ENCODE results near the gene EVA1C. TPM values are rescaled to one million over a fixed set of nuclear protein-coding genes. Genes with fewer than 3 reads are reported as not detected.

EVA1C gene
- total and polyA plus RNA-seq, 3 donors from 2014 or later: 28.4 to 47.0 (median 44.2) TPM

- WGBS, 2 donors: 85 to 88% methylated on average over 10 to 11 of the region's 12 CpGs
- Histone ChIP-seq H3K27ac (peak overlapping the region in 1 of 2 donors; percentile 56), H3K4me3 (no peak overlapping the region), H3K36me3 (ENCODE audit: low read depth, missing control alignments) (no peaks in the 10 kb centered on the region), H3K27me3 (no peaks in the 10 kb centered on the region), H3K9me3 (no peaks in the 10 kb centered on the region), H3K4me1 (no peaks in the 10 kb centered on the region)
- TF ChIP-seq POLR2A (IDR thresholded peaks at IDR 0.05): no peak
- TF ChIP-seq CTCF (IDR thresholded peaks at IDR 0.05): no peak
- DNase-seq: no peak
- intact Hi-C loops (cut with DNase I; ENCODE audit: low total_unique reads): no loop called here
Measured at GRCh38 chr21:32519945-32520874, 107.7 kb downstream of the EVA1C start.

GRCh38 chr21:32520875-32521735, 108.6 kb downstream of the EVA1C start:
- H3K9me3 ChIP-seq: no peaks in the 10 kb centered on the region
- peak; percentile 85 for DNase-seq
- no peaks in the 10 kb centered on the region for H3K36me3 ChIP-seq (ENCODE audit: low read depth, missing control alignments)
- intact Hi-C loops (cut with DNase I; ENCODE audit: low total_unique reads): no loop called here
- no peak for TF ChIP-seq POLR2A (IDR thresholded peaks at IDR 0.05)
- no peak for TF ChIP-seq CTCF (IDR thresholded peaks at IDR 0.05)
- no peak overlapping the region for H3K4me3 ChIP-seq
- H3K27ac ChIP-seq: peak overlapping the region in 1 of 2 donors; percentile 56
- no peaks in the 10 kb centered on the region for H3K27me3 ChIP-seq
- WGBS, 2 donors: 38 to 52% methylated on average over 14 of the region's 14 CpGs
- H3K4me1 ChIP-seq: no peaks in the 10 kb centered on the region

DNA sequence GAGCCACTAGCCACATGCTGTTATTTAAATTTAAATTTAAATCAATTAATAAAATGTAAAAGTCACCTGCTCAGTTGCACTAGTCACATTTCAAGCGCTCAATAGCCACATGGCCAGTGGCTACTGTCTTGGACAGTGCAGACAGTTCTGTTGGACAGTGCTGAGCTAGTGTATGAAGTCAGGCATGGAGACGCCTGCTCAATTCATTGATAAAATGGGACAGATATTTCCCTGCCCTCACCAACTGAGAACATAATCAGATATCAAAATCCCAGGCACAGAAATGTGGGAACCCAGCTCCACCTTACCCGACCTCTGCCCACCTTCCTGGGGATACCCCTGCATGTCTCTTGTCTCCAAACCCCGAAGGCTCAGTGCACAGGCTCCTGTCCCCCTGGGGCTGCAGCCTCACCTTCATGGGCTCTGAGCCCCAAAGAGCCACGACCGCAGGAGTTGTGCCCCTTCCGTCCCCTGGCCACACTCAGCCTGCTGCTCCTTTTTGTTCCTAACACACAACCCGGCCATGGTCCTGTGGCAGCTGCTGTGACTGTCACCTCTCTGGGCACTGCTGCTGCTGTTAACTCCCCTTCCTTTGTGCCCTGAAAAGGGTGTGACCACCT, 109.3 kb downstream of the EVA1C start:
- intact Hi-C loops (cut with DNase I; ENCODE audit: low total_unique reads): no loop called here
- Histone ChIP-seq H3K4me3 (no peak overlapping the region), H3K27ac (no peak overlapping the region)

GRCh38 chr21:32523463-32523862, 111.0 kb downstream of the EVA1C start:
- H3K4me3 ChIP-seq: no peak overlapping the region
- H3K36me3 ChIP-seq (ENCODE audit: low read depth, missing control alignments): no peaks in the 10 kb centered on the region
- intact Hi-C loops (cut with DNase I; ENCODE audit: low total_unique reads): no loop called here
- no peak overlapping the region for H3K27ac ChIP-seq
- DNase-seq: no peak
- H3K4me1 ChIP-seq: no peaks in the 10 kb centered on the region
- WGBS, 2 donors: 72 to 84% methylated on average over 10 of the region's 10 CpGs
- no peaks in the 10 kb centered on the region for H3K9me3 ChIP-seq
- TF ChIP-seq CTCF (IDR thresholded peaks at IDR 0.05) (no peak), POLR2A (IDR thresholded peaks at IDR 0.05) (no peak)
- H3K27me3 ChIP-seq: no peaks in the 10 kb centered on the region

More for the DNA sequence above, 109.3 kb downstream of the EVA1C start:
- Histone ChIP-seq H3K27me3 (no peaks in the 10 kb centered on the region), H3K4me1 (no peaks in the 10 kb centered on the region), H3K36me3 (ENCODE audit: low read depth, missing control alignments) (no peaks in the 10 kb centered on the region), H3K9me3 (no peaks in the 10 kb centered on the region)
- 81 to 84% methylated on average over 4 to 8 of the region's 8 CpGs for WGBS, 2 donors
- no peak for DNase-seq
- TF ChIP-seq POLR2A (IDR thresholded peaks at IDR 0.05) (no peak), CTCF (IDR thresholded peaks at IDR 0.05) (no peak)
